ENCODE results near the gene RIN1. TPM values are rescaled to one million over a fixed set of nuclear protein-coding genes. Genes with fewer than 3 reads are reported as not detected.
A peak's percentile ranks its signal among the peaks of the same experiment; 100 is the strongest.

The RIN1 gene
- total and polyA plus RNA-seq, 2 of the 13 experiments (the other 11 are each of a cell fraction or from before 2014, with no cell fraction given): 2.4 to 4.1 TPM

DNA sequence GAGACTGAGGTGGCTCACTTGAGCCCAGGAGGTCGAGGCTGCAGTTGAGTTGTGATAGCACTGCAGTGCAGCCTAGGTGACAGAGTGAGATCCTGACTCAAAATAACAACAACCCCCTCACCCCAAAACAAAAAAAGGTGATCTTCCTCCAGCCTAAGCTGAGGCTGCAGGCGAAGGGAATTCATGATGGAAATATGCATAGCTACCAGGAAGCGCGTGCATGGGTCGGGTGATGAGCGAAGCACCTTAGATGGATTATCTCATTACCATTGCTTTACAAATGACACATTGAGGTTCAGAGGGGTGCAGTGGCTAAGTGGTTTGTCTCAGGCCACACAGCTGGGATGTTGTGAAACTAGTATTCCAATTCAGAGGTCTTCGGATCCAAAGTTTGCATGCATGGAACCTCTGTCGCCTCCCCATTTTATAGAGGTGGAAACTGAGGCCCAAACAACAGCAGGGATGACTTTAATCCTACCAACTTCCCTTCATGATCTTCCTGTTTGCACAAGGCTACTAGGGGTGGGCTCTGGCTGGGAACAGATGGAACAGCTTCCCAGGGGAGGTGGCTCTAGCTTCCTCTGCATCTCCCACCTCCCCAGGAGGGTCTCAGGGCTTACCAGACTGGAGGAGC is 30.7 kb upstream of the RIN1 start (continued):
- TF ChIP-seq, protein P1, sequence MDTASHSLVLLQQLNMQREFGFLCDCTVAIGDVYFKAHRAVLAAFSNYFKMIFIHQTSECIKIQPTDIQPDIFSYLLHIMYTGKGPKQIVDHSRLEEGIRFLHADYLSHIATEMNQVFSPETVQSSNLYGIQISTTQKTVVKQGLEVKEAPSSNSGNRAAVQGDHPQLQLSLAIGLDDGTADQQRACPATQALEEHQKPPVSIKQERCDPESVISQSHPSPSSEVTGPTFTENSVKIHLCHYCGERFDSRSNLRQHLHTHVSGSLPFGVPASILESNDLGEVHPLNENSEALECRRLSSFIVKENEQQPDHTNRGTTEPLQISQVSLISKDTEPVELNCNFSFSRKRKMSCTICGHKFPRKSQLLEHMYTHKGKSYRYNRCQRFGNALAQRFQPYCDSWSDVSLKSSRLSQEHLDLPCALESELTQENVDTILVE (CRISPR knock-in tag; IDR thresholded peaks at IDR 0.05): no peak
- no peak for TF ChIP-seq ZBTB42 (CRISPR knock-in tag; IDR thresholded peaks at IDR 0.05)
- no peak for TF ChIP-seq NFATC3 (CRISPR knock-in tag; IDR thresholded peaks at IDR 0.05)
- no peak for TF ChIP-seq HNRNPL (IDR thresholded peaks at IDR 0.05; ENCODE audit: low read depth, low read length)
- no peak for TF ChIP-seq HHEX (CRISPR knock-in tag; IDR thresholded peaks at IDR 0.05)
- TF ChIP-seq, protein P2, sequence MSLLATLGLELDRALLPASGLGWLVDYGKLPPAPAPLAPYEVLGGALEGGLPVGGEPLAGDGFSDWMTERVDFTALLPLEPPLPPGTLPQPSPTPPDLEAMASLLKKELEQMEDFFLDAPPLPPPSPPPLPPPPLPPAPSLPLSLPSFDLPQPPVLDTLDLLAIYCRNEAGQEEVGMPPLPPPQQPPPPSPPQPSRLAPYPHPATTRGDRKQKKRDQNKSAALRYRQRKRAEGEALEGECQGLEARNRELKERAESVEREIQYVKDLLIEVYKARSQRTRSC (CRISPR knock-in tag; IDR thresholded peaks at IDR 0.05; ENCODE audit: low read depth): no peak
- peak; percentile 26 for TF ChIP-seq U2AF1 (optimal IDR thresholded peaks at IDR 0.05; ENCODE audit: low read depth, low read length)
- TF ChIP-seq POLR2A (IDR thresholded peaks at IDR 0.05; ENCODE audit: insufficient read depth in 1 of 2, low read depth in 2 of 2, low read length in 2 of 2): peak in 1 of 2 experiments; percentile 22; a peak in 1 of 4 replicates
- TF ChIP-seq NFYC (CRISPR knock-in tag; IDR thresholded peaks at IDR 0.05): no peak
- TF ChIP-seq, protein P3, sequence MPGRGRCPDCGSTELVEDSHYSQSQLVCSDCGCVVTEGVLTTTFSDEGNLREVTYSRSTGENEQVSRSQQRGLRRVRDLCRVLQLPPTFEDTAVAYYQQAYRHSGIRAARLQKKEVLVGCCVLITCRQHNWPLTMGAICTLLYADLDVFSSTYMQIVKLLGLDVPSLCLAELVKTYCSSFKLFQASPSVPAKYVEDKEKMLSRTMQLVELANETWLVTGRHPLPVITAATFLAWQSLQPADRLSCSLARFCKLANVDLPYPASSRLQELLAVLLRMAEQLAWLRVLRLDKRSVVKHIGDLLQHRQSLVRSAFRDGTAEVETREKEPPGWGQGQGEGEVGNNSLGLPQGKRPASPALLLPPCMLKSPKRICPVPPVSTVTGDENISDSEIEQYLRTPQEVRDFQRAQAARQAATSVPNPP (CRISPR knock-in tag; IDR thresholded peaks at IDR 0.05): no peak
- TF ChIP-seq ZNF780A (CRISPR knock-in tag; IDR thresholded peaks at IDR 0.05): no peak
- TF ChIP-seq, protein P4, sequence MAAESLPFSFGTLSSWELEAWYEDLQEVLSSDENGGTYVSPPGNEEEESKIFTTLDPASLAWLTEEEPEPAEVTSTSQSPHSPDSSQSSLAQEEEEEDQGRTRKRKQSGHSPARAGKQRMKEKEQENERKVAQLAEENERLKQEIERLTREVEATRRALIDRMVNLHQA (CRISPR knock-in tag; IDR thresholded peaks at IDR 0.05): no peak
- no peak for TF ChIP-seq CENPT (CRISPR knock-in tag; IDR thresholded peaks at IDR 0.05; ENCODE audit: low read depth)
- TF ChIP-seq, protein P5, sequence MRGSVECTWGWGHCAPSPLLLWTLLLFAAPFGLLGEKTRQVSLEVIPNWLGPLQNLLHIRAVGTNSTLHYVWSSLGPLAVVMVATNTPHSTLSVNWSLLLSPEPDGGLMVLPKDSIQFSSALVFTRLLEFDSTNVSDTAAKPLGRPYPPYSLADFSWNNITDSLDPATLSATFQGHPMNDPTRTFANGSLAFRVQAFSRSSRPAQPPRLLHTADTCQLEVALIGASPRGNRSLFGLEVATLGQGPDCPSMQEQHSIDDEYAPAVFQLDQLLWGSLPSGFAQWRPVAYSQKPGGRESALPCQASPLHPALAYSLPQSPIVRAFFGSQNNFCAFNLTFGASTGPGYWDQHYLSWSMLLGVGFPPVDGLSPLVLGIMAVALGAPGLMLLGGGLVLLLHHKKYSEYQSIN (CRISPR knock-in tag; IDR thresholded peaks at IDR 0.05; ENCODE audit: borderline replicate concordance): no peak
- TF ChIP-seq PHB2 (IDR thresholded peaks at IDR 0.05; ENCODE audit: partially characterized antibody): no peak
- TF ChIP-seq MIXL1 (CRISPR knock-in tag; IDR thresholded peaks at IDR 0.05): no peak
- TF ChIP-seq THYN1 (CRISPR knock-in tag; IDR thresholded peaks at IDR 0.05; ENCODE audit: borderline replicate concordance, low read depth): no peak
- TF ChIP-seq JARID2 (CRISPR knock-in tag; IDR thresholded peaks at IDR 0.05; ENCODE audit: insufficient replicate concordance): no peak
- TF ChIP-seq CEBPB (IDR thresholded peaks at IDR 0.05; ENCODE audit: borderline replicate concordance, low read depth, low read length): no peak
- TF ChIP-seq KLF6 (CRISPR knock-in tag; IDR thresholded peaks at IDR 0.05): no peak
- no peak for TF ChIP-seq ZNF121 (CRISPR knock-in tag; IDR thresholded peaks at IDR 0.05)
- TF ChIP-seq, protein P6, sequence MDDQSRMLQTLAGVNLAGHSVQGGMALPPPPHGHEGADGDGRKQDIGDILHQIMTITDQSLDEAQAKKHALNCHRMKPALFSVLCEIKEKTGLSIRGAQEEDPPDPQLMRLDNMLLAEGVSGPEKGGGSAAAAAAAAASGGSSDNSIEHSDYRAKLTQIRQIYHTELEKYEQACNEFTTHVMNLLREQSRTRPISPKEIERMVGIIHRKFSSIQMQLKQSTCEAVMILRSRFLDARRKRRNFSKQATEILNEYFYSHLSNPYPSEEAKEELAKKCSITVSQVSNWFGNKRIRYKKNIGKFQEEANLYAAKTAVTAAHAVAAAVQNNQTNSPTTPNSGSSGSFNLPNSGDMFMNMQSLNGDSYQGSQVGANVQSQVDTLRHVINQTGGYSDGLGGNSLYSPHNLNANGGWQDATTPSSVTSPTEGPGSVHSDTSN (CRISPR knock-in tag; IDR thresholded peaks at IDR 0.05; ENCODE audit: borderline replicate concordance): no peak
- no peak for TF ChIP-seq ZNF331 (CRISPR knock-in tag; IDR thresholded peaks at IDR 0.05)
- peak; percentile 45 for TF ChIP-seq KDM2A (CRISPR knock-in tag; IDR thresholded peaks at IDR 0.05; ENCODE audit: borderline replicate concordance, low read depth)

Data from HepG2 (cell line).